GM23338 (cell line): ENCODE data around the gene DAZAP1.

Experiments
- CREB1 ChIP-seq: fragments of 250-450 bp; sonication (Bioruptor Pico); IDR thresholded peaks from 2 replicates; pipeline ENCODE4 v1.5.0; 2020; ENCODE audit warnings: low read depth, mild to moderate bottlenecking, moderate library complexity
- CTCF ChIP-seq, 2 experiments: fragments of 200-600 bp in 1 of 2; sonication (generic) in 1 of 2; conservative IDR thresholded peaks; 2 replicates each; pipeline versions ENCODE4 v1.5.1 to v1.6.1; 2016 to 2017; ENCODE audit warnings: antibody characterized with exemption in 2 of 2, low read depth in 2 of 2, mild to moderate bottlenecking in 2 of 2, moderate library complexity in 1 of 2
- ETS1 ChIP-seq: IDR thresholded peaks from 2 replicates; pipeline ENCODE4 v1.6.1; 2016; ENCODE audit warnings: antibody characterized with exemption
- EZH2 ChIP-seq: fragments of 200-600 bp; sonication (generic); IDR thresholded peaks from one replicate; pipeline ENCODE4 v1.8.0; 2017; ENCODE audit warnings: antibody characterized with exemption, mild to moderate bottlenecking, low read depth; ENCODE audit not compliant: unreplicated experiment
- EZH2phosphoT487 ChIP-seq: fragments of 200-600 bp; sonication (generic); IDR thresholded peaks from one replicate; pipeline ENCODE4 v1.8.1; 2018; ENCODE audit warnings: antibody characterized with exemption; ENCODE audit not compliant: unreplicated experiment
- JUNB ChIP-seq: IDR thresholded peaks from one replicate; pipeline ENCODE4 v1.6.1; 2016; ENCODE audit warnings: antibody characterized with exemption; ENCODE audit not compliant: unreplicated experiment
- NANOG ChIP-seq: IDR thresholded peaks from 2 replicates; pipeline ENCODE4 v1.6.1; 2016; ENCODE audit warnings: antibody characterized with exemption, borderline replicate concordance
- POLR2AphosphoS5 ChIP-seq: IDR thresholded peaks from 2 replicates; pipeline ENCODE4 v1.6.1; 2016; ENCODE audit warnings: antibody characterized with exemption, low read depth
- REST ChIP-seq: IDR thresholded peaks from one replicate; pipeline ENCODE4 v1.6.1; 2018; ENCODE audit warnings: antibody characterized with exemption; ENCODE audit not compliant: unreplicated experiment
- ZNF114 ChIP-seq: fragments of 250-450 bp; sonication (Bioruptor Pico); IDR thresholded peaks from 2 replicates; pipeline ENCODE4 v1.5.0; 2020; ENCODE audit warnings: mild to moderate bottlenecking, moderate library complexity
- ZNF331 ChIP-seq: fragments of 250-450 bp; sonication (Bioruptor Pico); IDR thresholded peaks from 2 replicates; pipeline ENCODE4 v1.5.0; 2020; ENCODE audit warnings: low read depth, mild to moderate bottlenecking, moderate library complexity
- ZNF462 ChIP-seq: fragments of 250-450 bp; sonication (Bioruptor Pico); IDR thresholded peaks from 2 replicates; pipeline ENCODE4 v1.5.0; 2020; ENCODE audit warnings: mild to moderate bottlenecking, moderate library complexity

- no peak for TF ChIP-seq NANOG
- TF ChIP-seq CTCF (conservative IDR thresholded peaks at IDR 0.05; ENCODE audit: low read depth in 2 of 2) = no peak
- no peak for TF ChIP-seq REST
- TF ChIP-seq ZNF114 = no peak
- TF ChIP-seq POLR2AphosphoS5 = no peak
- no peak for TF ChIP-seq CREB1 (CRISPR knock-in tag)
- no peak for TF ChIP-seq EZH2phosphoT487
- TF ChIP-seq EZH2 = no peak
- no peak for TF ChIP-seq JUNB
- no peak for TF ChIP-seq ZNF331 (CRISPR knock-in tag)
- no peak for TF ChIP-seq ETS1
- no peak for TF ChIP-seq ZNF462 (CRISPR knock-in tag)
Measured at GRCh38 chr19:1400281-1401137, 6.9 kb upstream of the DAZAP1 start.
